Kasumi-1 (cell line): ENCODE results near the gene GPR39.

Source experiments
- DNase-seq, 2 experiments: peaks; one replicate each; lab custom pipeline; 2025; lab: John Stamatoyannopoulos, UW

The GPR39 gene

DNA sequence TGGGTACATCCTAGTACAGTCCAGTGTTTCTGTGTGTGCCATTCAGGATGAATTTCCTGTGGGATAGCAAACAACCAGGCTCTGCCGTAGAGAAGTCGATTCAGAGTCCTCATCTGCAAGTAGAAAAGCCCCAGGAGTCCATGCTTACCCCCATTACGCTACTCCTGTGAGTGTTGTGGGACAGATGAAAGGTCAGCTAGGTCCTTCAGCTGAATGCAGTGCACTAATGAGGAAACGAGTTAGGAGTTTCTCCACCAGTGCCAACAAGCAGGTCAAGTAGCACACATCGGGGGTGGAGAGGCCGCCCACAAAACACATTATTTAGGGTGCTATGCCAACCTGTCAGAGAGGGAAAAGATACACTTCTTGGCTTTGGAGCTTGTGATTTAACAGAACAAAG lies 2.5 kb upstream of the GPR39 start:
- no peak for DNase-seq

- DNase-seq: no peak
Observed at GRCh38 chr2:132415256-132415914, 1.2 kb upstream of the GPR39 start.

DNA sequence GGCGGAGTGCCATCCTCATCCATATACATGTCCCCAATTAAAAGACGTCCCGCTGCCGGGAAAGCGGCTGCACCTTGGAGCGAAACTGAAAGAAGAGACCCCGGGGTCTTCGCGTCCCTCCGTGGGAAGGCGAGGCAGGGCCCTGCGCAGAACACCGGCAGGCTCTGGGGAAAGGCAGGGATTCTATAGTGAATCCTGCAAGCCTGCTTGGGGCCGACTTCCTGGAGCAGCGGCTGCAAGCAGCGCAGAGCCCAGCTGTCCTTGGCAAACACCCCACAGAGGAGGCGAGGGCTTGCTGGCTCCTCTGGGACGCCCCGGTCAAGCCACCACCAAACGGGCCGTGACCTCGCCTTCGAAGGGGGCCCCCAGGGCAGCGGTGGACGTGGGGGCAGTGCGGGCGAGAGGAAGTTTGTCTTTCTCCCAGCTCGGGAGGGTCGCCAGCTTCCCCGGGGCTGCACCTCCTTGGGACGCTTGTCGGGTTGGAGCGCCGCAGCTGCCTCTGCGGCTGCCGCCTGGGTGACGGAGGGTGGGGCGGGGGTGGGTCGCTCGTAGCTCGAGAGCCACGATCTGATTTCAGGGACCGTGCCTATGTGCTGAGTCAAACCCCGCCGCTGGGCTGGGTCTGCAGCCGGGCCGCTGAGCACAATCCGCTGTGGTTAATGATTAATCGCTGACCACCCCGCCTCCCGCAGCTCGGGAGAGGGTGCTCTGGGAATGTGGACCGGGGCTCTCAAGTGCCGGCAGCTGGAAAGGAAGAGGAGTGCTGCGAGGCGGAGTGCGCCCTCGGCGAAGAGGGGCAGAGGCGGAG lies 486 bp upstream of the GPR39 start:
- DNase-seq: no peak

DNA sequence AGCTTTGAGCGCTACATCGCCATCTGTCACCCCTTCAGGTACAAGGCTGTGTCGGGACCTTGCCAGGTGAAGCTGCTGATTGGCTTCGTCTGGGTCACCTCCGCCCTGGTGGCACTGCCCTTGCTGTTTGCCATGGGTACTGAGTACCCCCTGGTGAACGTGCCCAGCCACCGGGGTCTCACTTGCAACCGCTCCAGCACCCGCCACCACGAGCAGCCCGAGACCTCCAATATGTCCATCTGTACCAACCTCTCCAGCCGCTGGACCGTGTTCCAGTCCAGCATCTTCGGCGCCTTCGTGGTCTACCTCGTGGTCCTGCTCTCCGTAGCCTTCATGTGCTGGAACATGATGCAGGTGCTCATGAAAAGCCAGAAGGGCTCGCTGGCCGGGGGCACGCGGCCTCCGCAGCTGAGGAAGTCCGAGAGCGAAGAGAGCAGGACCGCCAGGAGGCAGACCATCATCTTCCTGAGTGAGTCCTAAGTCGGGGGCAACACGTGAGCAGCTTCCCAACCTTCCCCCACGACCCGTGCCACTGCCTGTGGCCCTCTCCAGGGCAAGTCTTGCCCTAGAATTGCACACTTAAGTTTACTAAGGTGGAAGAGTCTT lies 928 bp downstream of the GPR39 start:
- no peak for DNase-seq

- DNase-seq: no peak
Observed at GRCh38 chr2:132419235-132419634, 2.6 kb downstream of the GPR39 start.

GRCh38 chr2:132419941-132420340 lies 3.3 kb downstream of the GPR39 start:
- no peak for DNase-seq

DNA sequence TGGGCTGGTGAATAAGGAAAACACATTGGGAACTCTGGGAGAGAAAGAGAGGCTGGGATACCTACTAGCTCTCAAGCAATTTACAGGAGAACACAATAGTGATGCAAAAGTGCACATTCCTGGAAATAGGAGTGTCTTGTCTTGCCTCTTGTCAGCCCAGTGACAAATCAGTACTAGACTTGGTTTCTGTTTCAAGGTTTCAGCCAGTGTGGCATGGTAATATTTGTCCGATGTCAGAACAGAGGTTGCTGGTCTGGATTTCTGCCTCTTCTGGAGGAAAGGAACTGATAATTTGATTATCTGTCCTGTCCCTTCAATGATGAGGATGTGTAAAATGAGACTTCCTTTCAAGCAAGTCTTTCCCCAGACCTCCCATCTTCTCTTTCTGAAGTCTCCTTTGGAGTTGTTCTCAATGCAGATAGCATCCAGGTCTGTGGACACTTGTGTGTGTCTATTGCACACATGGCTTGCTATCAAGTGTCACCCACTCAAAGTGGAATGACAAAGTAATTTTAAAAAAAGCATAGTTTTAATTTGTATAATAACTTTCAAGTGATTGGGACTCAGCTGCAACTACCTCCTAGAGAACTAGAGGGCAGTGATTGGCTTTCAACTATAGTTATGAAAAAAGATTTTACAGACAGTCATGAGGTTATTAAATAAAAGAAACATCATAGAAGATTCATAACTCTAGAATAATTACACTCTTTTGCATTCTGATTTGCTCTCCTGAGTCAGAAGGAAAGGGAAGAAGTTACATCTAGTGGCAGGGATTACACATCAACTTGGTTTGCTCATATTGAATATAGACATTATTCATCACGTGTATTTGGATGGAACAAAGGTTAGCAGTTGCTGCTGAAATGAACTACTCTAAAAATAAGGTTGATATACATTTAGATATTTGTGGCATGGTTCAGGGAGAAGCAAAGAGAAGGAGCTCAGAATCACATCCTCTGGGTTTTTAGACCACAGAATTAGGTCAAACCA lies 4.5 kb downstream of the GPR39 start:
- DNase-seq: no peak

DNA sequence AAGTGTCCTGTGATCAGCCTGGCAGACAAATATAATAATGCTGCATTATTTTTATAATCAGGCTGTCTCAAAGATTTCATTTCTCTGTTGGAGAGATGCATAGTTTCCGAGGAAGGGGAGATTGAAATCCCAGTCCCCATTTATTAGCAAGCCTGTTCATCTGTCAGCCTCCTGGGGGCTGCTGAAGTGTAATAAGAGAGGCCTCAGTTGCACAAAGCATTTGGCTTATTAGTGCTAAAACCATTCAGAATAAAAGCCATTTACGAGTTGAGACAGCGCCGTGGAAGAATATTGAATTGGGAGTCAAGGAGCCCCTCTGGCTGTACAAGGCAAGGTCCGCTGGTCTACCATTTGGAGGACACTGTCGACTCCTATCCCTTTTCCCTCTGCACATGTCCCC lies 6.1 kb downstream of the GPR39 start:
- DNase-seq: no peak

GRCh38 chr2:132424526-132425121 lies 8.0 kb downstream of the GPR39 start:
- no peak for DNase-seq

- DNase-seq: no peak
Observed at GRCh38 chr2:132426033-132426432, 9.4 kb downstream of the GPR39 start.

GRCh38 chr2:132426656-132427055 lies 10.1 kb downstream of the GPR39 start:
- DNase-seq: no peak

- DNase-seq: no peak
Observed at GRCh38 chr2:132429351-132429750, 12.7 kb downstream of the GPR39 start.

- DNase-seq: no peak
Observed at GRCh38 chr2:132429941-132430573, 13.5 kb downstream of the GPR39 start.

DNA sequence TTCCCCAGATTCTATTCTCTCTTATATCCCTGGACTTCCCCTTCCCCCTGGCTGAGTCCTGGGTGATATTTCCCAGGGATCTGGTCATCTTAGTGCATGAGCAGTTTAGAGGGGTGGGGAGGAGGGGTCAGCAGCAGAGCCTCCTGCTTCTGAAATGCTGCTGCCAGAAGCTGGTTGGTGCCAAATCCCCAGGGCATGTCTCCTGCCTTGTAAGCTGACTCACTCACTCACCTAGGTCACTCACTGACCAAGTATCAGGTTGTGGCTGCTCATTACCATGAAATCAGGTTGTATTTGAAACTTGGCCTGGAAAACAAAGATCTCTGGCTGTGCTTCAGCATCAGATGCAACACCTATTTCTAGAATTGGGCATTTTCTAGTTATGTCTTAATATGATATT lies 14.3 kb downstream of the GPR39 start:
- no peak for DNase-seq

DNA sequence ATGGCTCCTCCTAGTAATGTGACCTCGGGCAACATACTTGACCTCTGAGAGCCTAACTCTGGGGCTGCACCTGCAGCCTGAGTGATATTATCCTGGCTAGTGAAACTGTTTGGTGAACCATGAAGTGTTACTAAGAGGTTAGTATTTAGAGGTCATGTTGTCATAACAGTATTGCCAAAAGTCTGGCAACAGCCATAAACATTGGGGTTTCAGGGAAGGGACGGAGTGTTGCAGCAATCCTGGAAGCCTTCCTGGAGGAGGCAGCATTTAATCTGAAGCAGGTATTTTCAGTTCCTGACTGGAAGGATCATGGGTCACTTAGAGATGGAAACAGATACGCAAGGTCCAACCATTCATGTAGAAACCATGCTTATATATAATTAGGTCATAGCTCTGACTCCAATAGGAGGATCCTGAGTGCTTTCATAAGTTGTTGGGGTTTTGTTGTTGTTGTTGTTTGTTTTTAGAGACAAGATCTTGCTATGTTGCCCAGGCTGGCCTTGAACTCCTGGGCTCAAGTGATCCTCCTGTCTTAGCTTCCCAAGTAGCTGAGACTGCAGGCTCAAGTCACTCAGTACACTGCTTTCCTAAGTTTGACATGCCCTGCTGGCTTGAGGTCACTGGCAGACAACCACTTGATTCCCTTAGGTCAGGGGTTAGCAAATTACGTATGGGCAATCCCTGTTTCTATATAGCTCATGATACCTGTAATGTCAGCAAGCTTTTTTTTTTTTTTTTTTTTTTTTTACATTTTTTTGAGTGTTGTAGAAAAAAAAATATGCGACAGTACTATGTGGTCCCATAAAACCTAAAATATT lies 21.5 kb downstream of the GPR39 start:
- no peak for DNase-seq

GRCh38 chr2:132438691-132439090 lies 22.1 kb downstream of the GPR39 start:
- no peak for DNase-seq

DNA sequence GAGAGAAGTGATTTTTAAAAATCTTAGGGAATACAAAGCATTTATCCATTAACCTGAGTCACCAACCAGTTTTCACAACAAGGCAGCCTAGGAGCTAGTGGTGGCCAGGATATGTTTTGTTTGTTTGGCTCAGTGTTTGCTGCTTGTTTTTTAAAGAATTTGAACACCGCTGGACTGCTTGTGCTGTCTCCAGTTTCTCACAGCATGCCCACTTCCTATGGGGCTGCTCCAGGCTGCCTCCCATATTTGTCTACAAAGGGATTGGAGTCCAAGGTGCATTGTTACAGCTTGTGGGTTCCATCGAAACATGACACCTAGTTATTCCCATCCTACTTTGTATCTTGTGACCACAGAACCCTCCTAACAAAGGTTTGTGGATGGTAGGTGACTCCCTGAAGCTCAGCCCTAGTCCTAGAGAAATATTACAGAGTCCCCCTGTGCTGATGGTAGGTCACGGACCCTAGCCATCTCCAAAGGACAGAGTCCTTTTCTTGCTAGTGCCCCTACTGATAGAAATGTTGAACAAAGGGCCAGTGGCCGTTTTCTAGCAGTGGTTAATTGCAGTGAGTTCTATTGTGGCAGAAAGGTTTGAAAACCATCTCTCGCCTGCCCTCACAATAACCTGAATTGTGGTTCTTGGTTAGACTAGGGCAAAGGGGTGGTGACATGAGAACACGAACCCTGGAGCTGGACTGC lies 23.2 kb downstream of the GPR39 start:
- DNase-seq: no peak

DNA sequence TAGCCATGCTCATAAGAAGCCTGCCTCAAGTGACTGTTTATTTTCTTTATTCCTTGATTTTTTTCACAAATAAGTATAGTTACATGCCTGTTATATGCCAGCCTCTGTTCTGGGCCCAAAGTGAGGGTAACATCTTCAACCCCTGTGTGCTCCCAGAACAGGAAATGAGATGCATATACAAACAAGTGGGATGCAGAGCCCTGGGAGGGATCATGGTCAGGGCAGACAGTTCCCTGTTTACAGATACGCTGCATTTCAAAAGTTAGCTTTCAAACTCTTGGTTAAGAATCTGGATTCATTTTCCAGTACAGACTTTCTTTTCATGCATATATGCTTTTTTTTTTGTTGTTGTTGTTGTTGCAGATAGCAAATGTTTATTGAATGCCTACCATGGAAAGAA lies 24.4 kb downstream of the GPR39 start:
- DNase-seq: no peak

GRCh38 chr2:132442278-132442677 lies 25.7 kb downstream of the GPR39 start:
- no peak for DNase-seq

GRCh38 chr2:132443106-132443505 lies 26.5 kb downstream of the GPR39 start:
- DNase-seq: no peak
